Progenitor cell of endocrine pancreas (in vitro differentiated cells): ENCODE measurements around the gene TNP2. TPM values are rescaled to one million over a fixed set of nuclear protein-coding genes. Genes with fewer than 3 reads are reported as not detected.

Source experiments
- DNase-seq: peaks from one replicate; pipeline ENCODE4 v3.0.0; 2021; ENCODE audit warnings: low spot score; ENCODE audit not compliant: unreplicated experiment
- H3K27ac Mint-ChIP-seq: 2 replicates; pipeline ENCODE4 v1.8.0; 2021; ENCODE audit warnings: mild to moderate bottlenecking, moderate library complexity, mixed read lengths
- H3K27me3 Mint-ChIP-seq: 2 replicates; pipeline ENCODE4 v1.8.0; 2021; ENCODE audit warnings: mixed read lengths
- H3K36me3 Mint-ChIP-seq: 2 replicates; pipeline ENCODE4 v1.8.0; 2022; ENCODE audit warnings: mixed read lengths; ENCODE audit not compliant: insufficient read depth
- H3K4me1 Mint-ChIP-seq: 2 replicates; pipeline ENCODE4 v1.8.0; 2021; ENCODE audit warnings: low read depth, mixed read lengths
- H3K4me3 Mint-ChIP-seq: 2 replicates; pipeline ENCODE4 v1.8.0; 2021; ENCODE audit warnings: low read depth, mild to moderate bottlenecking, moderate library complexity, mixed read lengths
- H3K9me3 Mint-ChIP-seq: 2 replicates; pipeline ENCODE4 v1.8.0; 2021; ENCODE audit warnings: low read depth, mixed read lengths
- CTCF ChIP-seq: fragments of 200-600 bp; sonication (generic); IDR thresholded peaks from one replicate; pipeline ENCODE4 v1.5.0; 2021; ENCODE audit warnings: antibody characterized with exemption, mild to moderate bottlenecking; ENCODE audit not compliant: unreplicated experiment
- long read RNA-seq: library from polyadenylated mRNA; unstranded; transcript quantifications from one replicate; pipeline ENCODE4 v2.0.0, GENCODE V29; 2020
- total RNA-seq: library from RNA; stranded (reverse); gene quantifications from 2 replicates; pipeline ENCODE4 v1.2.1, GENCODE V29; 2021

Gene TNP2
- total RNA-seq = not detected in 2 replicates
- long read RNA-seq = 0 reads

- Mint-ChIP-seq H3K27ac (no peak within 1 kb of the TSS), H3K27me3 (no peaks in the 10 kb centered on the region), H3K9me3 (no peaks in the 10 kb centered on the region), H3K4me1 (peaks cover 10% of the 10 kb centered on the region), H3K4me3 (no peak within 1 kb of the TSS), H3K36me3 (no peaks in the 10 kb centered on the region)
- no peak for DNase-seq
- no peak for TF ChIP-seq CTCF
Observed at GRCh38 chr16:11268921-11269375, at the start of gene TNP2. TNP2 (minus strand) TSS chr16:11269325; CDS start chr16:11269262, 63 bp downstream.

- Mint-ChIP-seq H3K36me3 (no peaks in the 10 kb centered on the region), H3K4me1 (peaks cover 4% of the 10 kb centered on the region), H3K9me3 (no peaks in the 10 kb centered on the region), H3K27me3 (peaks cover 12% of the 10 kb centered on the region), H3K4me3 (no peak overlapping the region), H3K27ac (no peak overlapping the region)
- no peak for TF ChIP-seq CTCF
- no peak for DNase-seq
Observed at GRCh38 chr16:11318817-11319216, 49.7 kb upstream of the TNP2 start.

GRCh38 chr16:11316331-11317015, 47.3 kb upstream of the TNP2 start:
- no peaks in the 10 kb centered on the region for H3K36me3 Mint-ChIP-seq
- no peak overlapping the region for H3K4me3 Mint-ChIP-seq
- no peaks in the 10 kb centered on the region for H3K9me3 Mint-ChIP-seq
- H3K27me3 Mint-ChIP-seq = peaks cover 12% of the 10 kb centered on the region
- DNase-seq = no peak
- TF ChIP-seq CTCF = no peak
- H3K27ac Mint-ChIP-seq = no peak overlapping the region
- H3K4me1 Mint-ChIP-seq = peaks cover 13% of the 10 kb centered on the region

- no peaks in the 10 kb centered on the region for H3K36me3 Mint-ChIP-seq
- no peak overlapping the region for H3K27ac Mint-ChIP-seq
- H3K27me3 Mint-ChIP-seq = peaks cover 12% of the 10 kb centered on the region
- TF ChIP-seq CTCF = peak; percentile 40
- H3K4me3 Mint-ChIP-seq = no peak overlapping the region
- peaks cover 13% of the 10 kb centered on the region for H3K4me1 Mint-ChIP-seq
- no peaks in the 10 kb centered on the region for H3K9me3 Mint-ChIP-seq
- DNase-seq = no peak
Observed at GRCh38 chr16:11315510-11315909, 46.4 kb upstream of the TNP2 start.

- Mint-ChIP-seq H3K4me1 (peaks cover 13% of the 10 kb centered on the region), H3K27me3 (peaks cover 12% of the 10 kb centered on the region), H3K36me3 (no peaks in the 10 kb centered on the region), H3K4me3 (no peak overlapping the region), H3K9me3 (no peaks in the 10 kb centered on the region), H3K27ac (no peak overlapping the region)
- no peak for DNase-seq
- no peak for TF ChIP-seq CTCF
Observed at GRCh38 chr16:11314309-11314894, 45.3 kb upstream of the TNP2 start.
